ENCODE measurements around the gene NDUFAF2. TPM values are rescaled to one million over a fixed set of nuclear protein-coding genes. Genes with fewer than 3 reads are reported as not detected.
"Not testable (repeated sequence)": the region's sequence is repeated elsewhere in the genome, so short reads cannot be mapped to it uniquely, and the experiment has no call there.

Gene NDUFAF2
- total RNA-seq, 1 donor from 2014 or later = 18.0 TPM

DNA sequence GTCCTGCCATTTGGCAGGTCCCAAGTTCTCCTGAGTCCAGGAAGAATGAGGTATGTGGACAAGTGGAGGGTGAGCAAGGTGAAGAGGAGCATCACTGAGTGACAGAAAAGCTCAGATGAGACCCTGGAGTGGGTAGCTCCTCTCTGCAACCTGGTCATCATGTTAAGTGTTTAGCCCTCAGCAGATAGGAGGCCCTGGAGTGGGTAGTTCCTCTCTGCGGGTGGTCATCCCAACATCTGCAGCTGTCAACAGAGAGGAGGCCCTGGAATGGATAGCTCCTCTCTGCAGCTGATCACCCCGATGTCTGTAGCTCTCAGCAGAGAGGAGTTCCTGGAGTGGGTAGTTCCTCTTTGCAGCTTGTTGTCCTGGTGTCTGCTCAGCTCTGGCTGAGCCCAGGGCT, 48.4 kb downstream of the NDUFAF2 start:
- no peak for DNase-seq

- no peak for DNase-seq
These were observed 49.0 kb downstream of the NDUFAF2 start for GRCh38 chr5:60993875-60994571.

DNA sequence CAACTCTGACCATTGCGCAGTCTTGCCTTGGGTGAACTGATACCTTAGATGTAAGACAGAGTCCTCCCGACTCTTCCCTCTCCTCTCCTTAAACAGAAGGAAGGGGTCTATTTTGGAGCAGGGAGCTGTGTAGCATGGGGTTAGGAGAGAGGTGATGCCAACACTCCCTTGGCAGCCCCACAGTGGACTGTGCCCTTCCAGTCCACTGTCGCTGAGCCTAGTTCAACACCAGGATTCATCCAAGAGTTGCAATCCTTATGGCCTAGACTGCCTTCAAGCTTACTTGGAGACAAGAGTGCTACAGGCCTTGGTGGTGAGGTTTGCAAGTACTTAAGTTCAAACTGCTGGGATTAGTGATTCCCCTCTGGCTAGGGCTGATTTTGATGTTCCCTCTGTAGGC, 51.4 kb downstream of the NDUFAF2 start:
- no peak for DNase-seq

DNA sequence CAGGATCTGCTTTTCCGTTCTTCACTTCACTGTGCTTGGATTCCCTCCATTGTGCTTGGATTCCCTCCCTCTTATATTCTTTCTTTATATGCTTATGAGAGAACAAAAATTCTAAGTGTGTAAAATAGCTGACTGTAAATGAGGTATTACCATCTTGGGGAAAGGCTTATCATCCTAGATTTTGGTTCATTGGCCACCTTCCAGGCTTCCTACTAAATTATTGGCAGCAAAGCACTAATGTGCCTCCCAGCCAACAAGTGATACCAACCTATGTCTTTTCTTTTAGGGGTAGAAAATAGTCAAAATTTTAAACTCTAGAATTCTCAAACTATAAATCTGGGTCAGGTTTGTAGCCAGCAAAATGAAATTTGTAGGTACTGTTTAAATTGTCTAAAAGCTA, 52.7 kb downstream of the NDUFAF2 start:
- no peak for DNase-seq

DNA sequence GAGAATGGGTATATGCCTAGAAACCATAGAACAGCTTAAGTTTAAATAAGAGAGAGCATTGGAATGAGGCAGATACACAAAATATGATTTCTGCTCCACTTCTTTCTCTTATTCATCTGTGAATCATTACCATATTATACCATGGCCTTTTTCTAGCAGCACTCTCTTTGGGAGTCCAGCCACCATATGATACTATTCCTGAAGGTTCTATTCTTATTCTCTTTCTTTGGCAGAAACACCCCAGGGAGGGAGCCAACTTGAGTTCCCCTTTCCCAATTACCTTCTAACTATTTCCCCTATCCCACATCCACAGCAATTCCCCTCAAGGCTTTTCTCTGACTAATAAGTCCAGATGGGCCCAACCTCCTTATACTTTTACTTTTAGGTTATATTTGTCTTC, 55.9 kb downstream of the NDUFAF2 start:
- no peak for DNase-seq

GRCh38 chr5:61001647-61002046, 56.6 kb downstream of the NDUFAF2 start:
- DNase-seq = no peak

GRCh38 chr5:61002611-61003355, 57.8 kb downstream of the NDUFAF2 start:
- DNase-seq = no peak

- no peak for DNase-seq
These were observed 59.4 kb downstream of the NDUFAF2 start for GRCh38 chr5:61004448-61004847.

DNA sequence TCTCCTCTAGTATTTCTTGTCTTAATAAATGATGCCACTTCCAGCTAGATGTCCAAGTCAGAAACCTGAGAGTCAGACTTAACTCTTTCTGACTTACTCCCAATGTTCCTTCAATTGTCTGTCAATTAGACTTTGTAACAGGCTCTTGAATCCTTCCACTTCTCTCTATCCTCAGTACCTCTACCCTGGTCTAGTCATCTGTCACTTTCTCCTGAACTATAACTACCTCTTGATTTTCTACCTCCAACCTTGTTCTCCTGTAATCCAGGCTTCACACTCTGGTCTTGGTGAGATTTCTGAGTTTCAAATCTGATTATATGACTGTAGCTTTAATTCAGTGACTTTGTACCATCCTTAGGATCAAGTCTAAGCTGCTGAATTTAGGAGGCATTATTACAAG, 64.9 kb downstream of the NDUFAF2 start:
- DNase-seq = no peak

GRCh38 chr5:61010467-61011454, 65.8 kb downstream of the NDUFAF2 start:
- DNase-seq = no peak

GRCh38 chr5:61018062-61018461, 73.1 kb downstream of the NDUFAF2 start:
- DNase-seq = no peak

GRCh38 chr5:61019642-61020041, 74.6 kb downstream of the NDUFAF2 start:
- DNase-seq = no peak

DNA sequence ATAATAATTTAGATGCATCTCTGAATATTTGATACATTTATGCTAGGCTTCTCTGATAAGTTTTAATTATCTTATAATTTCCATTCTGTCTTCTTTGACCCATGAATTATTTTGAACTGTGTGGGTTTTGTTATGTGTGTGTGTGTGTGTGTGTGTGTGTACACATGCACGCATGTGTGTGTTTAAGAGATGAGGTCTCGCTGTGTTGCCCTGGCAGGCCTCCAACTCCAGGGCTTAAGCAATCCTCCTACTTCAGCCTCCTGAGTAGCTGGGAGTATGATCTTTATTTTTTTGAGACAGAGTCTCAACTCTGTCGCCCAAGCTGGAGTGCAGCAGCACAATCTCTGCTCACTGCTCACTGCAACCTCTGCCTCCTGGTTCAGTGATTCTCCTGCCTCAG, 75.4 kb downstream of the NDUFAF2 start:
- no peak for DNase-seq

DNA sequence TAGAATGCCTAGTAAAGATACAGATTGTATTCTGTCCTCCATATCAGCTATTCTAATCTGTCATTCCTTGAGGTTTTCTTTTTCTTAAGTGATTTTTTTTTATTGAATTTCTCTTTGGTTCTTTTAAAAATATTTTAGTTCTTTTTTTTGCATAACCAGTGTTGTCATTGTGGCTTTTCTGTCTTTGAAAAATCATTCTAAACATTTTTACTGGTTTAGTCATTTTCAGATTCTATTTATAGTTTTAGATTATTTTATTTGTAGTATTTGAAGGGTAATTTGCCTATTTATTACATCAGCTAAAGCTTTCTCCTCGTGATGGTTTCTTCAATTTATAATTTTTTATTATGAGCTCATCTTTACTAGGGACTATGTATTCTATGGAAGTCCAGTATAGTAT, 78.1 kb downstream of the NDUFAF2 start:
- no peak for DNase-seq

GRCh38 chr5:61026004-61026403, 81.0 kb downstream of the NDUFAF2 start:
- no peak for DNase-seq

GRCh38 chr5:61028382-61028781, 83.4 kb downstream of the NDUFAF2 start:
- no peak for DNase-seq

GRCh38 chr5:61029456-61030162, 84.6 kb downstream of the NDUFAF2 start:
- no peak for DNase-seq

- DNase-seq = no peak
These were observed 85.1 kb downstream of the NDUFAF2 start for GRCh38 chr5:61030163-61030482.

DNA sequence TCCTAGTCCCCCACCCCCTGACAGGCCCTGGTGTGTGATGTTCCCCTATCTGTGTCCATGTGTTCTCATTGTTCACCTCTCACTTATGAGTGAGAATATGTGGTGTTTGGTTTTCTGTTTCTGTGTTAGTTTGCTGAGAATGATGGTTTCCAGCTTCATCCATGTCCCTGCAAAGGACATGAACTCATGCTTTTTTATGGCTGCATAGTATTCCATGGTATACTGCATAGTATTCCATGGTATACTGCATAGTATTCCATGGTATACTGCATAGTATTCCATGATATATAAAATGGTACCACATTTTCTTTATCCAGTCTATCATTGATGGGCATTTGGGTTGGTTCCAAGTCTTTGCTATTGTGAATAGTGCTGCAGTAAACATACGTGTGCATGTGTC, 86.3 kb downstream of the NDUFAF2 start:
- DNase-seq = not testable (repeated sequence)

DNA sequence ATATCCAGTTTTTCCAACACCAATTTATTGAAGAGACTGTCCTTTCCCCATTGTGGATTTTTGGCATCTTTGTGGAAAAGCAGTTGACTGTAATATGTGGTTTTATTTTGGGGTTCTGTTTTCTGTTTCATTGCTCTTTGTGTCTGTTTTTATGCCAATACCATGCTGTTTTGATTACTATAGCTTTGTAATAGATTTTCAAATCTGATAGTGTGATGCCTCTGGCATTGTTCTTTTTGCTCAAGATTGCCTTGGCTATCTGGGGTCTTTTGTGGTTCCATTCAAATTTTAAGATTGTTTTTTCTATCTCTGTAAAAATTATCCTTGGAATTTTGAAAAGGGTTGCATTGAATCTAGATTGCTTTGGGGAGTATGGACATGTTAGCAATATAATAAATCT, 99.5 kb downstream of the NDUFAF2 start:
- DNase-seq = no peak

- DNase-seq = no peak
These were observed 102.3 kb downstream of the NDUFAF2 start for GRCh38 chr5:61047346-61047745.

DNA sequence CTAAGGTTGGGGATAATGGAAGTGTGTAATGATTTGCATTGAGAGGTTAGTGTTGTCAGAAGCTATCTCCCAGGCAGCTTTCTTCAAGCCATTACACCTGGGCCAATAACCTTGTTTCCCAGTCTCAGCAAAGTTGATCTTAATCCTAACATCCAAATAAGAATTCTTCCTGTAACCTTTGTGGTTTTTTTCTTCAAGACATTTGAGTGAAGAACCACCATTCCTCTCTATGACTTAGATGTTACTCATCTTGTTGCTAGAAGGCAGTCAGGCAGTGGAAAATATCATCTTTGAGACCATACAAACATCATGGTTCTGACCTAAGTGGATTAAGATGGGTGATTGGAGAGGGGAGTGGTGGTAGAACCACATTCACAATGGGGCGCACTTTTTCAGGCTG, 103.5 kb downstream of the NDUFAF2 start:
- no peak for DNase-seq

Measured in skin of body (tissue), 2 donors.